Stimulated activated CD4-positive, alpha-beta T cell treated with anti-CD3 and anti-CD28 coated beads, Interleukin-1b, Interleukin-23, amount 100 ng/mL, for 24 hours (primary cell): ENCODE data around the gene KIAA1958.
"Not testable (repeated sequence)": the region's sequence is repeated elsewhere in the genome, so short reads cannot be mapped to it uniquely, and the experiment has no call there.

Source experiments
- DNase-seq, 4 experiments: peaks; one replicate each; pipeline ENCODE4 v3.0.0-alpha.2; 2020; ENCODE audit warnings: low read depth in 4 of 4, low spot score in 1 of 4

KIAA1958 gene

GRCh38 chr9:112591875-112592274 lies 105.2 kb downstream of the KIAA1958 start:
- DNase-seq: not testable (repeated sequence)

DNA sequence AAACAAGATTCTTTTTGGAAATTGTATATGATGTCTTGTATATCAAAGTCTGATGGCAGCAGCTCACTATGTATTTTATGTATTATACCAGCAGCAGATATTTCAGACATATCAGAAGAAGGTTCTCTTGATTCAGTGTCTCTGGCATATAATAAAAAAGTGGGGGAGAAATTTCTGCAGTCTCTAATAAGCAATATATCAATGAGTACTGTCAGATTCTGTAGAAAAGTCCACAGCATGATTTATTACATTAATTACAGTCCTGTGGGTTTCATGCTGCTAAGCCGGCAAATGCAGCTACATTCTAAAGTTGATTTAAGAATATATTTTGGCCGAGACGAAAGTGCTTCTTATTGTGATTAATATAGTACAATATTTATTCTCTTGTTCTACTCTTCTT lies 113.1 kb downstream of the KIAA1958 start:
- no peak for DNase-seq

- DNase-seq: no peak
These were observed 115.0 kb downstream of the KIAA1958 start for GRCh38 chr9:112601636-112602035.

- no peak for DNase-seq
These were observed 118.2 kb downstream of the KIAA1958 start for GRCh38 chr9:112604790-112605189.

GRCh38 chr9:112605518-112605917 lies 118.9 kb downstream of the KIAA1958 start:
- no peak for DNase-seq

- no peak for DNase-seq
These were observed 119.5 kb downstream of the KIAA1958 start for GRCh38 chr9:112605963-112606699.

DNA sequence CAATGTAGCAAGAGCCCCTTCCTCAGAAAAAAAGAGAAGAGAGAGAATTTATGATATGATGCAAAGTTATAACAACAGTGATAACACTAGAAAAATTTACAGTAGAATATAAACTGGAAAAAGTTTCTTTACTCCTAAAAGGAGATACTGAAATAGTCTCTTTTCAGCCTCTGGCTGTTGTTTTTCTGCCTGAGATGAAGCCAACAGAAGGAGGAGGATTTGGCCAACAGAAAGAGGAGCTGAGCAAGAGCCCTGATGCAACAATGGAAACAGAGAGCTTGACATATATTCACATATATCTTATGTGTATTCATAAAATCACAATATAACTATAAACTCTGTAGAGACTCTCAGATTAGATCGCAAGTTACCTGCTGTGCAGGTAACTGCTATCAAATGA lies 122.2 kb downstream of the KIAA1958 start:
- no peak for DNase-seq

GRCh38 chr9:112615584-112616266 lies 129.1 kb downstream of the KIAA1958 start:
- no peak for DNase-seq

DNA sequence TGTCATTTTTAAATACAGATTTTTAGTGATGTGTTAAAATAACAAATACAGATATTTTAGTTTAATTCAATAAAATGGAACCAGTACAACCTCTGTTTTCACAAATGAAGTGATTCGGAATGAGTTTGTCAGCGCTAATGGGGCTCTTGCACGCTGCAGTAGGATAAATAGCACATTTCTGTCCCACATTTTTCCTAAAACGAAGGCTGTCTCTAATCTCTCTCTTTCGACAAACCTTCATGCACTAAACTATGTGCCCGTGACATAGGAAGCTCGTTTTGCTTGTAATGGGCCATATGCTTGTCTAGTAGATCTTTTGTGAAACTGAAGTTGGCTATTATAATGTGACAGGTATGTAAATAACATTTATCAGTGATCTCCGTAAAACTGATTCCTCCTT lies 130.7 kb downstream of the KIAA1958 start:
- no peak for DNase-seq

DNA sequence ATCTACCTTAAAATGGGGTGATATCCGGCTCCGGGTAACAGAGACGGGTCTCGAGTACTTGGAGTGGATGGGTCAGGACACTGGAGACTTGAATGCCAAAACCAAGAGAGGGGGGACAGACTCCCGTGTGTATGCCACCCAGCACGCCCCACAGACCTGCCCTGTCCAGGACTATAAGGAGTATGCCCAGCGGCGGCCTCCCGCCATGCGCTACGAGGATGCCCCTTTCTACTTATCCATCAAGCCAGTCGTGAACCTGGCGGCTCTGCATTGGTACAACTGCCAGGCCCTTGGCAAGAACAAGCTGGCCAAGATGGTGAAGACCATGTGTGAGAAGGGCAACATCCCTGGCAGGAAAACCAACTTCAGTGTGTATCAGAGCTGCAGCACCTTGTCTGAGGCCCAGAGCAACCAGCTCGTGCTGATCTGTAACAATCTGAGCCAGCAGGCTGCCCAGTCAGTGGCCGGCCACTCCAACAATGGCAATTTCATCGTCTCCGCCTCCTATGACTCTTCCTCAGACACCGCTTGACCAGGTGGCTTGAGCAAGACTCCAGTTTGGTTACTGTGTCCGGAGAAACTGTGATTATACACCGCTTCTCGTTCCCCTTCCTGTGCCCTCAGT lies 131.9 kb downstream of the KIAA1958 start:
- no peak for DNase-seq

DNA sequence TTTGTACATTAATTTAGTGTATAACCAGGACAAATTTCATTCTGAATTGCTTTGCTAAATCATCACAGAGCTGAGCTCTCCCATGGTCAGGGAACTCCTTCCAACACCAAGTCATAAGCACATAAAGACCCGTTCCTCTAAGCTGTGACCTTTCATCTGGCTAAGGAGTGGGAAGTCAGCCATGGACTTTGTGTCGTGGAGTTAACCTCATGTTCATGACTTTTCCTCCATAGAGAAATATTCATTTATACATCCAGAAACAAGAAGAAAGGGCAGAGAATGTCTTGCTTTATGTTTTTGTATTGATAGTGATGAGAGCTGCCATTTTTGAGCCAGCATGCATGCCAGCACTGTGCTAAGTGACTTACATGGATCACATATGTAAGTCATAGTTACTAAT lies 133.8 kb downstream of the KIAA1958 start:
- DNase-seq: no peak

GRCh38 chr9:112621018-112621655 lies 134.5 kb downstream of the KIAA1958 start:
- DNase-seq: no peak

DNA sequence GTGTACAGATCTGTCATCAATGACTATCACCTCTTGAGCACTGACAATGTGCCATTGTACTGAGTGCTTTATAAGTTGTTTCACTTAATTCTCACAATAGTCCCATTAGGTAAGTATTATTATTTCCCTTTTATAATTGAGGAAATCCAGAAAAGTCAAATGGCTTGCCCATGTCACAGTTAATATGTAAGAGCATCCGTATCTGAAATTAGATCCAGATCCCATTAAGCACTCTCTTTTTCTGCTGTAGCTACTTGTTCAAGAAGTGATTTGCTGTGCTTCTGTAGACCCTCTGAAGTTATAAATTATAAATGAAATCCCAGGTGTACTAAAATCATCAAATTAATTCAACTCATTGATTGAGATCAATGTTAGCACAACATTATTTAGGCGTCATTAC lies 136.6 kb downstream of the KIAA1958 start:
- no peak for DNase-seq

DNA sequence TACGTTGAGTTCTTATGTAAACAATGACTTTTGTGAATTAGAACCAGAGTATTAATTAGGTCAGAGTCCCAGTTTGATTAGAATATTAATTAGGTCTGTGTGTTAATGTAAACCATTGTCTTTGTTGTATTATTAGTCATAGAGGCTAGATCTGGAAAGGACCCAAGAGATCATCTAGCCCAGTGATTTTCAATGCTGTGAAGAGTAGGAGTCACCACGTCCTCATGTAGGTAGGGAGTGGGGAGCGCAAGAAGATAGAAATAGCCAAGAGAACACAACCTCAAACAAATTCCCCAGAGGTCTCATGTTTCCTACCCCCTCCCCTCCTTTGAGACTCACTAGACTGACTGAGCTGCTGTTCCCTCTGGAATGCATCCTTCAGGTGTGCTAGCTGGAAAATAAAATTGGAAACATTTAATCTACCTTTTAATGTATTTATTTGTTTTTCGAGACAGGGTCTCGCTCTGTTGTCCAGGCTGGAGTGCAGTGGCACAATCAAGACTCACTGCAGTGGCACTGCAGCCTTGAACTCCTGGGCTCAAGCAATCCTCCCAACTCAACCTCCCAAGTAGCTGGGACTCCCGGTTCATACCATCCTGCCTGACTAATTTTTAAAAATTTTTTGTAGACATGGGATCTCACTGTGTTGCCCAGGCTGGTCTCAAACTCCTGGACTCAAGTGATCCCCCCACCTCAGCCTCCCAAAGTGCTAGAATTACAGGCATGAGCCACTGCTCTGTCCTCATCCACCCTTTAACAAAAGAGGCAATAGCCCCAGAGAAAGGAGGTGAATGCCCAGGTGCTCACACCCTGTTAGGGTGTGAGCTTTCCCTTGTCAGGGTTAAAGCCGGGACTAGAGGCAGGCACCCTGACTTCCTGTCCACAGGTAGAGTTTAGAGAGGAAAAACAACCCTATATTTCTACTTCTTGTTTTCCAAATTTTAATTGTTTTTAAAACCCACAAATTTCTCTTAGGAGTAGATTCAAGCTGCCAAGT lies 138.4 kb downstream of the KIAA1958 start:
- DNase-seq: no peak

DNA sequence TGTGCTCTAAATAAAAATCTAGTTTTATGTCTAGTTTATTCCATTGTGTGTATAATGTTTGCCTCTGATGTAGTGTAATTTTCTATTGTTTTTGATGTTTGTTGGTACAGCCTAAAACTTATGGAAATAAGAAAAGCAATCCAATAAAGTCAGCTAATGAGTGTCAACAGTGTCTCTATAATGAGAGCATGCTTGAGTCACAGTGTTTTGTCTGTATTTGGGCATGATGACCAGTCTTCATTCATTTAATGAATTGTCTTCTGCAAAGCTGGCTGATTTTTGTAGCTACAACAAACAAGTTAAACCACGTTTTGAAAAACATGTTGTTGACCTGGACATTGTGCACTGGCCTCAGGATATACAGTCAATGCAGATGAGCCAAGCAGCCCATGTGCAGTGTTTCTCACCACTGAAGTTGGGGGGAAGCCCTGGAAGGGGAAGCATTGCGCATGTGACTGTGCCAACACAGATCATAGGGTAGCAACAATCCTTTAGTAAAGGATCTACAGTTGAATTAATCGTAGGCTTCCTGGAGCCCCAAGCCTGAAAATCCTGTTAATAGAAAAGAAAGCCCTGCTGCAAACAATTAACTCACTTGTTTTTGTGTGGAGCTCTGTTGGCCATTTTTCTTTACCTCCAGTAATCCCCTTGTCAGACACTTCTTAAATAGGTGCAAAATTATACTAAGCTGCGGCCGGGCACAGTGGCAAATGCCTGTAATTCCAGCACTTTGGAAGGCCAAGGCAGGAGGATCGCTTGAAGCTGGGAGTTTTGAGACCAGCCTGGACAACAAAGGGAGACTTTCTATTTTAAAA lies 143.3 kb downstream of the KIAA1958 start:
- no peak for DNase-seq

GRCh38 chr9:112631313-112632070 lies 144.9 kb downstream of the KIAA1958 start:
- no peak for DNase-seq

- no peak for DNase-seq
These were observed 153.7 kb downstream of the KIAA1958 start for GRCh38 chr9:112640311-112640710.

DNA sequence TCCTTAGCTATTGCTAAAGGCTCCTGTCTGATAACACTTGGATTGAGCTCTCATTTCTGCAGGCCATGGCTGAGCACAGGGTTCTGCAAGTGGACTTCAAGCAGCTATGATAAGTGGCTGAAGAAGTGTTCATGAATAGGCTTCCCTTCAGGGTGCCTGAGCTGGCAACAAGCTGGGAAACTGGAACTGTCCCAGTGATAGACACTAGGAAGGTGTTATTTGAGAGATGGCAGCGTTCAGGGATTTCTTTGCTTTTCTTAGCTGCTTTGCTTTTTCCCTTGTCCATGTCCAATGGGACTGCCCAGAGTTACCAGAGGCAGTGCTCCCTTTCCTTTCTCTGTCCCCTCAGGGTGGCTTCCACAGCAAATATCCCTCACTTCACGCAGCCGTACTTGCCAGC lies 155.5 kb downstream of the KIAA1958 start:
- DNase-seq: no peak

DNA sequence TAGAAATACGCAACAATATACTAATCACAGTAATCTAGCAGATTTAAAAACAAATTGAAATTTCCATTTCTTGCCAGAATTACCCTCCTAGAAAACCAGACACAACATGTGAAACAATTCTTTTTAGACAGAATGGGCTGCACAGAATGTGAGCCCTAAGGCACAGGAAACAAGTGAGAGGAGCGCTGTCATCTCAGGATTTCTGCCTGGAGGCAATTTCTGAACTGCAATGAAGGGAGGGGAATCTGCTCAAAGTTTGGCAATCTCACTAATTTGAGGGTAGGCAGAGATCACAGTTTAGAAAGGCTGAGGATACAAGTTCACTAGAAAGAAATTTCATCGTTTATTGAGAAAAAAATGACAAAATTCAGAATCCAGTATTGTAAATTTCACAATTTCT lies 161.0 kb downstream of the KIAA1958 start:
- no peak for DNase-seq
